Duodenal mucosa (tissue), 2 donors: Measurements from ENCODE around the gene SPSB4.
"Not testable (repeated sequence)": the region's sequence is repeated elsewhere in the genome, so short reads cannot be mapped to it uniquely, and the experiment has no call there.

ENCODE experiments used
- H3K27ac ChIP-seq: one replicate; pipeline ENCODE4 v1.7.0; 2013; ENCODE audit warnings: low read depth, low read length
- H3K27me3 ChIP-seq, 2 donors: one replicate each; pipeline ENCODE4 v1.7.0; 2013; ENCODE audit warnings: low read length in 2 of 2, control low read depth in 1 of 2; ENCODE audit not compliant: insufficient read depth in 2 of 2, control insufficient read depth in 1 of 2
- H3K36me3 ChIP-seq, 2 donors: one replicate each; pipeline ENCODE4 v1.7.0; 2013; ENCODE audit warnings: low read length in 2 of 2, control low read depth in 1 of 2; ENCODE audit not compliant: insufficient read depth in 2 of 2, control insufficient read depth in 1 of 2
- H3K4me1 ChIP-seq, 2 donors: one replicate each; pipeline ENCODE4 v1.7.0; 2013; ENCODE audit warnings: low read length in 2 of 2, control low read depth in 1 of 2; ENCODE audit not compliant: insufficient read depth in 2 of 2, control insufficient read depth in 1 of 2
- H3K4me3 ChIP-seq, 2 donors: one replicate each; pipeline ENCODE4 v1.7.0; 2013; ENCODE audit warnings: low read length in 2 of 2, low read depth in 1 of 2
- H3K9ac ChIP-seq, 2 donors: one replicate each; pipeline ENCODE4 v1.7.0; 2013; ENCODE audit warnings: low read length in 2 of 2, low read depth in 1 of 2
- H3K9me3 ChIP-seq, 2 donors: one replicate each; pipeline ENCODE4 v1.7.0; 2013; ENCODE audit warnings: low read length in 2 of 2, control low read depth in 1 of 2; ENCODE audit not compliant: control insufficient read depth in 1 of 2

Gene SPSB4

GRCh38 chr3:141050576-141051442 lies at the start of gene SPSB4:
Gene SPSB4, plus strand, starts transcription at chr3:141051347. Its CDS starts 14,758 bp downstream, at chr3:141066105.
- no peaks in the 10 kb centered on the region for H3K9me3 ChIP-seq
- H3K27ac ChIP-seq, result no peak within 1 kb of the TSS
- no peak within 1 kb of the TSS for H3K9ac ChIP-seq
- H3K4me1 ChIP-seq, result no peaks in the 10 kb centered on the region
- no peak within 1 kb of the TSS for H3K4me3 ChIP-seq
- no peaks in the 10 kb centered on the region for H3K36me3 ChIP-seq
- peaks cover 36 to 37% of the 10 kb centered on the region in 2 donors for H3K27me3 ChIP-seq

GRCh38 chr3:141006344-141006743 lies 44.8 kb upstream of the SPSB4 start:
- no peaks in the 10 kb centered on the region for H3K9me3 ChIP-seq
- no peaks in the 10 kb centered on the region for H3K4me1 ChIP-seq
- no peaks in the 10 kb centered on the region for H3K36me3 ChIP-seq
- H3K9ac ChIP-seq, result no peak overlapping the region
- H3K4me3 ChIP-seq, result no peak overlapping the region
- no peak overlapping the region for H3K27ac ChIP-seq
- H3K27me3 ChIP-seq, result no peaks in the 10 kb centered on the region

GRCh38 chr3:141009496-141009895 lies 41.7 kb upstream of the SPSB4 start:
- Histone ChIP-seq H3K4me1 (no peaks in the 10 kb centered on the region), H3K9ac (no peak overlapping the region), H3K36me3 (no peaks in the 10 kb centered on the region), H3K27me3 (no peaks in the 10 kb centered on the region), H3K4me3 (no peak overlapping the region), H3K27ac (no peak overlapping the region), H3K9me3 (no peaks in the 10 kb centered on the region)

DNA sequence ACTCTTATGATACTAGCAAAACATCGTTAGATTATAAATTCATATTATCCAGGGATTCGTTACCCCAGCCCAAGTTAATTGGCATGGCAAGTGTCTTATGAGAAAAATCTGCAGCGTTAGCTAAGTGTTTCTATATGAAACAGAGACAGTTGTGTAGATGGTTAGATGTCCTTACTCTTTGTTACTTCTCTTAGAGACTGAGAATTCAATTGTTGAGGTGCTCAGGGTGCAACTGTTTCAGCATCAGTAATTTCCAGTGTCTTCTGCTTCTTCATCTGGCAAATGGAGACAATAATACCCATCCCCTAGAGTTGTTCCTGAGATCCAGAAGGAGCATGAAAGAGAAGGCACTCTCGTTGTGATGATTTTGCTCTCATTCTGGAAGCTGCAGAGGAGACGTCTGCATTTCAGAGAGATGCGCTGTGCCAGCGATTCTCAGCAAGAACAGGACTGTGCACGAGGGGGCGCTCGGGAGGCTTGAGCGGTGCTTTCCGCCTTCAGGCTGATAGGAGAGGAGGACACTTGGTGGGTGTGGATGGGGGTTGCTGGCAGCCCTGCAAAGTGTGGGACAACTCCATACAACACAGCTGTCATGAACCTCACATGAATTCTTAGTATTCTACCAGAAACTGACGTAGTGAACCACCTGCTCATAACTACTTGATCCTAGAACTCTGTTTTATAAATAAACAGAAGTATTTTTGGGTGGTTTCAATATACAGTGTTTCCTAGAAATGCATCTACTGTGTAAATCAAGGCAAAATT lies 39.7 kb upstream of the SPSB4 start:
- H3K4me1 ChIP-seq, result no peaks in the 10 kb centered on the region
- no peak overlapping the region for H3K27ac ChIP-seq
- H3K9me3 ChIP-seq, result no peaks in the 10 kb centered on the region
- no peaks in the 10 kb centered on the region for H3K27me3 ChIP-seq
- no peaks in the 10 kb centered on the region for H3K36me3 ChIP-seq
- H3K9ac ChIP-seq, result no peak overlapping the region
- no peak overlapping the region for H3K4me3 ChIP-seq

GRCh38 chr3:141011997-141012262 lies 39.2 kb upstream of the SPSB4 start:
- Histone ChIP-seq H3K9me3 (no peaks in the 10 kb centered on the region), H3K36me3 (no peaks in the 10 kb centered on the region), H3K27ac (no peak overlapping the region), H3K9ac (no peak overlapping the region), H3K4me1 (no peaks in the 10 kb centered on the region), H3K4me3 (no peak overlapping the region), H3K27me3 (no peaks in the 10 kb centered on the region)

GRCh38 chr3:141012571-141012970 lies 38.6 kb upstream of the SPSB4 start:
- H3K36me3 ChIP-seq, result no peaks in the 10 kb centered on the region
- H3K4me1 ChIP-seq, result no peaks in the 10 kb centered on the region
- H3K9ac ChIP-seq, result no peak overlapping the region
- no peak overlapping the region for H3K4me3 ChIP-seq
- no peak overlapping the region for H3K27ac ChIP-seq
- no peaks in the 10 kb centered on the region for H3K27me3 ChIP-seq
- H3K9me3 ChIP-seq, result no peaks in the 10 kb centered on the region

- Histone ChIP-seq H3K36me3 (no peaks in the 10 kb centered on the region), H3K9me3 (no peaks in the 10 kb centered on the region), H3K4me3 (no peak overlapping the region), H3K9ac (no peak overlapping the region), H3K4me1 (no peaks in the 10 kb centered on the region), H3K27ac (no peak overlapping the region), H3K27me3 (no peaks in the 10 kb centered on the region)
These were observed 35.7 kb upstream of the SPSB4 start for GRCh38 chr3:141015481-141015880.

GRCh38 chr3:141017366-141018322 lies 33.5 kb upstream of the SPSB4 start:
- H3K27ac ChIP-seq, H3K4me3 ChIP-seq, H3K9me3 ChIP-seq, H3K9ac ChIP-seq, H3K27me3 ChIP-seq, H3K4me1 ChIP-seq, H3K36me3 ChIP-seq: not testable (repeated sequence)

DNA sequence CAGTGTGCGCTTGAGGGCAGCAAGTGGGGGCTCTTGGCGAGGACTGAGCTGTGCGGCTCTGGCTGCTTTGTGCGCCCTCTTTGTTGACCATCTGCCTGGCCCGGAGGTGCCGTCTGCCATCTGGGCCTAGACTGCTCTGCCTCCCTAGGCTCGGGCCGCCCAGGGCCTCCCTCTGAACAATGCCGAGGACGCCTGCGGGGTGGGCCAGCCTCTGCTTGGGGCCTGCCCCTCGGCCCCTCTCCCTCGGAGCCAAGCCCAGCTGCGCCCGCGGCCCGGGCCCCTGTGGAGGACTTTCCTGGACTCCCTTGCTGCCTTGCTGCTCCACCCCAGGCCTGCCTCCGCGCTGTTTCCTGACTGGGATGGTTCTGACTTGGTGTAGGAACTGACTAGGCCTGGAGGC lies 31.9 kb upstream of the SPSB4 start:
- Histone ChIP-seq H3K4me1 (no peaks in the 10 kb centered on the region), H3K27ac (no peak overlapping the region), H3K27me3 (no peaks in the 10 kb centered on the region), H3K9me3 (no peaks in the 10 kb centered on the region), H3K4me3 (no peak overlapping the region), H3K9ac (no peak overlapping the region), H3K36me3 (no peaks in the 10 kb centered on the region)
